Testis (tissue), 3 donors: ENCODE data around the gene PTPRQ. TPM values are rescaled to one million over a fixed set of nuclear protein-coding genes. Genes with fewer than 3 reads are reported as not detected.

Experiments
- DNase-seq: peaks from one replicate; pipeline ENCODE4 v3.0.0-alpha.2; 2019
- H3K27ac ChIP-seq, 2 donors: fragments of 200-600 bp; sonication (generic); one replicate each; pipeline ENCODE4 v1.5.1; 2019
- H3K27me3 ChIP-seq: fragments of 200-600 bp; sonication (generic); one replicate; pipeline ENCODE4 v1.5.1; 2019
- H3K36me3 ChIP-seq: fragments of 200-600 bp; sonication (generic); one replicate; pipeline ENCODE4 v1.5.1; 2017; ENCODE audit warnings: low read depth; ENCODE audit errors: missing control alignments
- H3K4me1 ChIP-seq: fragments of 200-600 bp; sonication (generic); one replicate; pipeline ENCODE4 v1.5.1; 2019
- H3K4me3 ChIP-seq, 2 donors: fragments of 200-600 bp; sonication (generic); one replicate each; pipeline ENCODE4 v1.5.1; 2017 to 2019
- H3K9me3 ChIP-seq: fragments of 200-600 bp; sonication (generic); one replicate; pipeline ENCODE4 v1.5.1; 2017
- CTCF ChIP-seq, 3 experiments: fragments of 450-650 bp in 2 of 3; fragments of 200-600 bp in 1 of 3; sonication (generic) in 1 of 3; IDR thresholded peaks; one replicate each; pipeline ENCODE4 v1.5.1; 2016 to 2019; ENCODE audit warnings: antibody characterized with exemption in 3 of 3, mild to moderate bottlenecking in 2 of 3, moderate library complexity in 1 of 3
- POLR2A ChIP-seq: fragments of 450-650 bp; IDR thresholded peaks from one replicate; pipeline ENCODE4 v1.6.1; 2017; ENCODE audit warnings: antibody characterized with exemption, mild to moderate bottlenecking, moderate library complexity
- WGBS, 2 donors: methylation state at CpG; one replicate each; pipeline ENCODE4 v1.1.5; 2018; 5-methylcytosine and 5-hydroxymethylcytosine counted together
- intact Hi-C: fragments of 100-400 bp; cut with DNase I; formaldehyde crosslinking; loops from one replicate; pipeline ENCODE4 v1.15.1; 2023; ENCODE audit warnings: low total_unique reads
- polyA plus RNA-seq: library from polyadenylated mRNA; stranded (reverse); fragments of 350-450 nt; fragmentation: Illumina TruSeq; extraction: RNeasy Lipid Tissue Mini Kit (QIAGEN cat#74804); gene quantifications from one replicate; pipeline ENCODE4 v1.2.3, GENCODE V29; 2014; ENCODE audit warnings: low read depth, low replicate concordance; ENCODE audit not compliant: insufficient read depth
- total RNA-seq, 2 donors: library from RNA; depleted of rRNA; stranded (reverse); fragments of >200 nt; gene quantifications; one replicate each; pipeline ENCODE4 v1.2.3, GENCODE V29; 2016

Gene PTPRQ
- total and polyA plus RNA-seq, 3 donors from 2014 or later, result 1.4 to 3.8 (median 3.7) TPM

DNA sequence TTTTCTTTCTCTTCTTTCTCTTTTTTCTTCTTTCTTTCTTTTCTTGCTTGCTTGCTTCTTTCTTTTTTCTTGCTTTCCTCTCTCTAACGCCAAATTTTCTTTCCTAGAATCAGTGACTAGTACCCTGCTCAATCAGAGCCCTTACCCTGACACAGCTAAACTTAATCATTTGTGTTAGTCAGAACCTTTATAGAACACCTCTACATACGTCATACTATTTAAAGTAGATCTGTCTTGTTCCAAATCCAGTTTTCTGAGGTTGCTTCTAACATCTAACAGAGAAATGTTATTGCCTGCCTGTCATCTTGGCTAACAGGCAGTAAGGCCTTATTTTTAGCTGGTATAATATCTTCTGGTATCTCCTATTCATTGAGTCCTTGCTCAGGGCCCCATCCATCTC is 197.9 kb downstream of the PTPRQ start:
- H3K27ac ChIP-seq, result no peak overlapping the region
- intact Hi-C loops, result no loop called here
- 79 to 88% methylated on average over 2 of the region's 2 CpGs for WGBS, 2 donors

DNA sequence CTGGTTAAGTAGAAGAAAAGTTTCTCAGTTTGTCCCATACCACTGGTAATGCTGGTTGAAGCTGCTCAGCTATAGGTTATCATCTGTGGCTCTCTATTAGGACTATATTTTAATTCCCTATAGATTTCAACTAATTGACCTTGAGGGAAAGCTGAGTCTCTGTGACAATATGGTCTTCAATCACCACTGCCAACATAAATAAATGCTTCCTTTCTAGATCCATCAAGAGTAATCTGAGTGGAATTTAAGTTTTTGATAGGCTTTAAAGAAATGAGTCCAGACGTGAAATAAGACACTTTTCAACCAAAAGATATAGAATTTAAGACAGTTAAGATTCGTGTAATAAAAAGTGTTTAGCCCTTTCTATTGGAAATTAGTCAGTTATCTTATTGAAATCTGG is 199.9 kb downstream of the PTPRQ start:
- intact Hi-C loops, result no loop called here
- DNase-seq, result no peak
- Histone ChIP-seq H3K27me3 (no peaks in the 10 kb centered on the region), H3K4me3 (no peak overlapping the region), H3K4me1 (no peaks in the 10 kb centered on the region), H3K9me3 (no peaks in the 10 kb centered on the region), H3K27ac (no peak overlapping the region), H3K36me3 (no peaks in the 10 kb centered on the region)
- no peak for TF ChIP-seq POLR2A
- TF ChIP-seq CTCF (IDR thresholded peaks at IDR 0.05), result no peak
- 50 to 59% methylated on average over 2 of the region's 2 CpGs for WGBS, 2 donors

More for the DNA sequence above, 197.9 kb downstream of the PTPRQ start:
- Histone ChIP-seq H3K4me3 (no peak overlapping the region), H3K36me3 (no peaks in the 10 kb centered on the region), H3K4me1 (no peaks in the 10 kb centered on the region), H3K9me3 (no peaks in the 10 kb centered on the region), H3K27me3 (no peaks in the 10 kb centered on the region)
- no peak for TF ChIP-seq CTCF (IDR thresholded peaks at IDR 0.05)
- no peak for DNase-seq

GRCh38 chr12:80648881-80649280 is 204.8 kb downstream of the PTPRQ start:
- no peak for DNase-seq
- no peak for TF ChIP-seq CTCF (IDR thresholded peaks at IDR 0.05)
- intact Hi-C loops, result no loop called here
- 59 to 68% methylated on average over 1 of the region's 1 CpG for WGBS, 2 donors
- no peaks in the 10 kb centered on the region for H3K36me3 ChIP-seq
- no peak overlapping the region for H3K4me3 ChIP-seq
- no peaks in the 10 kb centered on the region for H3K27me3 ChIP-seq
- H3K4me1 ChIP-seq, result no peaks in the 10 kb centered on the region
- no peaks in the 10 kb centered on the region for H3K9me3 ChIP-seq
- H3K27ac ChIP-seq, result no peak overlapping the region

DNA sequence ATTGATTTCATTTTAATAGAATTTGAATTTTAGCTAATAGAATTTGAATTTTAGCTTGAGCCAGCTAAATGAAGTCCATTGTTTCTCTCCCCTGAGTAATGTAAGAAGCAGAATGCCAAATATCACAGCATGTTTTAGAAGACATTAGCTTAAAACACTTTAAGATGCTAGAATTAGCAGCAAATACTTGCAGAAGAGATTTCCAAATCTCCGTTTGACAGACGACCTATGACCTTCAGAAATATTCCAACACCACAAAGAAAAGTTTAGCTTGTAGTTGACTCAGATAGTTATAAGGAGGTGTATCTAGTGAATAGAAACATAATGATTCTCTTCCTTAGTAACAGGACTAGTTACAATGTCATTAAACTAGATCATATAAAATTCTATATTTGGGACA is 211.7 kb downstream of the PTPRQ start:
- DNase-seq, result no peak
- intact Hi-C loops, result no loop called here
- 51 to 54% methylated on average over 2 of the region's 2 CpGs for WGBS, 2 donors
- Histone ChIP-seq H3K27ac (no peak overlapping the region), H3K36me3 (no peaks in the 10 kb centered on the region), H3K4me3 (no peak overlapping the region), H3K27me3 (no peaks in the 10 kb centered on the region), H3K9me3 (no peaks in the 10 kb centered on the region), H3K4me1 (no peaks in the 10 kb centered on the region)
- TF ChIP-seq CTCF (IDR thresholded peaks at IDR 0.05), result no peak
- no peak for TF ChIP-seq POLR2A

DNA sequence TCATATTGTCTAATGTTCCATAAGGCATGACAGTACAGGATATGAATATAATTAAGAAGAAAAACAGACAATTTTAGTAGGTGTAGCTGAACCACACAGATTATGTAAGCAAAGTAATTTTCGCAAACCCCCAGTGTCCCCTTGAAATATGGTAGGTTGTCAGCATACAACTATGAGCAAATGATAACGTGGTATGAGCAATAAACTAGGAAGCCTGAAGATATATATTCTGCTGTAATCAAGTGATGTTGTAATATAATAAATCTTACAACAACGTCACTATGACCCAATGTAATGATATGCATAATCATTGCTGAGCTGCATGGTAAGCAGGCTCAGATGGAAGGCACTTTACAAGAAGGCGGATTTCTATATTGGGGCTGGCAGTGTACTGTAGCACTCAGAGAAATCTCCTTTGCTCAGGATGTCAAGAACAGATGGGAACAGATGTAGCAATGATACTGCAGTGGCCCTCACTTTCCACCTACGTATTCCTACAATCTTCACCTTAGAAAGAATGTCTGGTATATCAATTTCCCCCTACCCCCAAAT is 215.6 kb downstream of the PTPRQ start:
- H3K27ac ChIP-seq, result no peak overlapping the region
- 78 to 87% methylated on average over 5 of the region's 5 CpGs for WGBS, 2 donors
- TF ChIP-seq POLR2A, result no peak
- TF ChIP-seq CTCF (IDR thresholded peaks at IDR 0.05), result no peak
- no peaks in the 10 kb centered on the region for H3K9me3 ChIP-seq
- H3K27me3 ChIP-seq, result no peaks in the 10 kb centered on the region
- no peak for DNase-seq
- intact Hi-C loops, result no loop called here
- no peaks in the 10 kb centered on the region for H3K36me3 ChIP-seq
- H3K4me3 ChIP-seq, result no peak overlapping the region
- H3K4me1 ChIP-seq, result no peaks in the 10 kb centered on the region
